OCI-LY7 (cell line): ENCODE data around the gene FLNC. TPM values are rescaled to one million over a fixed set of nuclear protein-coding genes. Genes with fewer than 3 reads are reported as not detected.

Source experiments
- BruUV-seq: library from RNA; stranded (reverse); fragments of 400-500 nt; replicated peaks from 2 replicates; lab custom pipeline; 2021; lab: Mats Ljungman, UMichigan
- CTCF ChIA-PET: fragments of 300-600 bp; sonication (Branson Sonifier 250); formaldehyde crosslinking; loops from one replicate; lab custom pipeline; 2022; ENCODE audit warnings: antibody characterized with exemption; ENCODE audit not compliant: unreplicated experiment; lab: Charles Lee
- POLR2A ChIA-PET: fragments of 300-600 bp; sonication (Branson Sonifier 250); formaldehyde crosslinking; loops from one replicate; lab custom pipeline; 2022; ENCODE audit warnings: antibody characterized with exemption; lab: Charles Lee
- DNase-seq: peaks from one replicate; pipeline ENCODE4 v3.0.0-alpha.2; 2015; ENCODE audit warnings: low spot score
- H2AFZ ChIP-seq: fragments of 200-600 bp; sonication (generic), shearing (Covaris generic); 2 replicates; pipeline ENCODE4 v1.6.1; 2014; ENCODE audit warnings: mild to moderate bottlenecking, antibody characterized with exemption, low read length, moderate library complexity
- H3K27ac ChIP-seq: fragments of 200-600 bp; sonication (generic); 2 replicates; pipeline ENCODE4 v1.5.1; 2014; ENCODE audit warnings: mixed run types, low read depth, mild to moderate bottlenecking, moderate library complexity, low read length, inconsistent platforms; ENCODE audit not compliant: poor library complexity, severe bottlenecking
- H3K36me3 ChIP-seq: fragments of 200-600 bp; sonication (generic); 2 replicates; pipeline ENCODE4 v1.6.1; 2014; ENCODE audit warnings: mild to moderate bottlenecking, antibody characterized with exemption, low read length, moderate library complexity, mixed read lengths; ENCODE audit not compliant: insufficient read depth
- H3K4me1 ChIP-seq: fragments of 200-600 bp; sonication (generic); 2 replicates; pipeline ENCODE4 v1.5.1; 2014; ENCODE audit warnings: mild to moderate bottlenecking, low read length; ENCODE audit not compliant: insufficient read depth, poor library complexity, severe bottlenecking
- H3K4me2 ChIP-seq: fragments of 200-600 bp; sonication (generic); 2 replicates; pipeline ENCODE4 v1.6.1; 2014; ENCODE audit warnings: mild to moderate bottlenecking, low read length
- H3K4me3 ChIP-seq: fragments of 200-600 bp; sonication (generic); 2 replicates; pipeline ENCODE4 v1.5.1; 2014; ENCODE audit warnings: mild to moderate bottlenecking, low read depth, low read length; ENCODE audit not compliant: poor library complexity, severe bottlenecking
- H3K79me2 ChIP-seq: fragments of 200-600 bp; sonication (generic); 2 replicates; pipeline ENCODE4 v1.6.1; 2016; ENCODE audit warnings: low read depth, mild to moderate bottlenecking, low read length, moderate library complexity, mixed read lengths; ENCODE audit not compliant: insufficient read depth
- H3K9me2 ChIP-seq: fragments of 200-600 bp; sonication (generic); 2 replicates; pipeline ENCODE4 v1.6.1; 2016; ENCODE audit warnings: mild to moderate bottlenecking, low read length, mixed read lengths; ENCODE audit not compliant: insufficient read depth
- H3K9me3 ChIP-seq: fragments of 200-600 bp; sonication (generic); 2 replicates; pipeline ENCODE4 v1.6.1; 2014; ENCODE audit warnings: mild to moderate bottlenecking, mixed run types, low read length, mixed read lengths
- H4K20me1 ChIP-seq: fragments of 200-600 bp; sonication (generic); 2 replicates; pipeline ENCODE4 v1.6.1; 2014; ENCODE audit warnings: mild to moderate bottlenecking, antibody characterized with exemption, low read length, moderate library complexity, mixed read lengths; ENCODE audit not compliant: insufficient read depth
- CTCF ChIP-seq: fragments of 200-600 bp; sonication (generic); conservative IDR thresholded peaks from 2 replicates; pipeline ENCODE4 v1.5.1; 2014; ENCODE audit warnings: mild to moderate bottlenecking, antibody characterized with exemption, low read length, moderate library complexity, mixed read lengths
- EZH2phosphoT487 ChIP-seq: fragments of 200-600 bp; sonication (generic); IDR thresholded peaks from 2 replicates; pipeline ENCODE4 v1.6.1; 2018; ENCODE audit warnings: low read depth, borderline replicate concordance, mild to moderate bottlenecking, mixed run types, antibody characterized with exemption, low read length, moderate library complexity, mixed read lengths
- intact Hi-C: fragments of 100-400 bp; cut with micrococcal nuclease; formaldehyde crosslinking; loops from one replicate; pipeline ENCODE4 v1.10.0; 2022; ENCODE audit not compliant: unreplicated experiment
- total RNA-seq, 2 experiments: library from RNA; depleted of rRNA in 1 of 2; stranded (reverse); fragments of >200 nt in 1 of 2; shearing (Covaris generic) in 1 of 2; gene quantifications; 2 replicates each; pipeline ENCODE4 v1.2.3, GENCODE V29; 2014 to 2022

The FLNC gene
- total RNA-seq, 2 experiments from 2014 or later: 0.03 to 0.06 TPM

GRCh38 chr7:128891110-128891941 is 61.1 kb downstream of the FLNC start:
- H3K9me2 ChIP-seq: no peaks in the 10 kb centered on the region
- H3K9me3 ChIP-seq: no peaks in the 10 kb centered on the region
- ChIA-PET CTCF (no interaction called here), POLR2A (interaction anchor here (0.6 kb wide), 2 partner anchors 77 to 572 kb away, joined by 3 read pairs; no protein-coding TSS in a partner anchor)
- no TSS peak for BruUV-seq
- TF ChIP-seq CTCF: no peak
- TF ChIP-seq EZH2phosphoT487: no peak
- intact Hi-C loops: no loop called here
- H3K4me1 ChIP-seq: no peaks in the 10 kb centered on the region
- H3K4me2 ChIP-seq: no peak overlapping the region
- no peaks in the 10 kb centered on the region for H4K20me1 ChIP-seq
- no peak for DNase-seq
- H2AFZ ChIP-seq: no peak overlapping the region
- no peak overlapping the region for H3K27ac ChIP-seq
- no peak overlapping the region for H3K4me3 ChIP-seq
- no peaks in the 10 kb centered on the region for H3K79me2 ChIP-seq
- no peaks in the 10 kb centered on the region for H3K36me3 ChIP-seq

- no peaks in the 10 kb centered on the region for H3K9me3 ChIP-seq
- no peak for DNase-seq
- no peak overlapping the region for H2AFZ ChIP-seq
- H3K4me1 ChIP-seq: no peaks in the 10 kb centered on the region
- POLR2A ChIA-PET: interaction anchor here (0.6 kb wide), 2 partner anchors 76 to 573 kb away, joined by 3 read pairs; no protein-coding TSS in a partner anchor
- BruUV-seq: no TSS peak
- H3K4me3 ChIP-seq: no peak overlapping the region
- TF ChIP-seq EZH2phosphoT487 (no peak), CTCF (no peak)
- no peak overlapping the region for H3K4me2 ChIP-seq
- H3K27ac ChIP-seq: no peak overlapping the region
- CTCF ChIA-PET: interaction anchor here (0.6 kb wide), 1 partner anchor 77 kb away, joined by 10 read pairs; no protein-coding TSS in a partner anchor
- H3K36me3 ChIP-seq: no peaks in the 10 kb centered on the region
- no peaks in the 10 kb centered on the region for H3K9me2 ChIP-seq
- no peaks in the 10 kb centered on the region for H4K20me1 ChIP-seq
- H3K79me2 ChIP-seq: no peaks in the 10 kb centered on the region
- intact Hi-C loops: no loop called here
Observed at GRCh38 chr7:128891942-128892269, 61.7 kb downstream of the FLNC start.
